ENCODE results near the gene MPO.

DNA sequence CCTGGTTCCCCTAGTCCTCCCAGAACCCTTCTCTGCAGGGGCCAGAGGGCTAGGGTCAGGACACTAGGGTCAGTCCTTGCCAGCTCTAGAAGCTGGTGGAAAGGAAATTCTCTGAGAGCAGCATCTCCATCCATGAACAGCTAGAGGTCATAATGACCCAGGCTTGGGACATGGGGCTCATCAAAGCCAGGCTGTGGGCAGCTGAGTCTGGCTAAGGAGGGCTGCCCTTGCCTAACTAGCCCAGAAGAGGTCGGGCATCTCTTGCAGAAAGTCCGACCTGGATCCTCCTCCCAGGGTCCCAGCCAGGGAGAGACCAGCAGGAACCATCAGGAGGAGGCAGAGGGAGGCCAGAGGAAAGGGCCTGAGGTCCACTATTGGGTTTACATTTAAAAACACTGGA is 4.3 kb downstream of the MPO start:
- TF ChIP-seq, protein P1, sequence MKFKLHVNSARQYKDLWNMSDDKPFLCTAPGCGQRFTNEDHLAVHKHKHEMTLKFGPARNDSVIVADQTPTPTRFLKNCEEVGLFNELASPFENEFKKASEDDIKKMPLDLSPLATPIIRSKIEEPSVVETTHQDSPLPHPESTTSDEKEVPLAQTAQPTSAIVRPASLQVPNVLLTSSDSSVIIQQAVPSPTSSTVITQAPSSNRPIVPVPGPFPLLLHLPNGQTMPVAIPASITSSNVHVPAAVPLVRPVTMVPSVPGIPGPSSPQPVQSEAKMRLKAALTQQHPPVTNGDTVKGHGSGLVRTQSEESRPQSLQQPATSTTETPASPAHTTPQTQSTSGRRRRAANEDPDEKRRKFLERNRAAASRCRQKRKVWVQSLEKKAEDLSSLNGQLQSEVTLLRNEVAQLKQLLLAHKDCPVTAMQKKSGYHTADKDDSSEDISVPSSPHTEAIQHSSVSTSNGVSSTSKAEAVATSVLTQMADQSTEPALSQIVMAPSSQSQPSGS (IDR thresholded peaks at IDR 0.05; ENCODE audit: low read length): no peak
- TF ChIP-seq, protein P2, sequence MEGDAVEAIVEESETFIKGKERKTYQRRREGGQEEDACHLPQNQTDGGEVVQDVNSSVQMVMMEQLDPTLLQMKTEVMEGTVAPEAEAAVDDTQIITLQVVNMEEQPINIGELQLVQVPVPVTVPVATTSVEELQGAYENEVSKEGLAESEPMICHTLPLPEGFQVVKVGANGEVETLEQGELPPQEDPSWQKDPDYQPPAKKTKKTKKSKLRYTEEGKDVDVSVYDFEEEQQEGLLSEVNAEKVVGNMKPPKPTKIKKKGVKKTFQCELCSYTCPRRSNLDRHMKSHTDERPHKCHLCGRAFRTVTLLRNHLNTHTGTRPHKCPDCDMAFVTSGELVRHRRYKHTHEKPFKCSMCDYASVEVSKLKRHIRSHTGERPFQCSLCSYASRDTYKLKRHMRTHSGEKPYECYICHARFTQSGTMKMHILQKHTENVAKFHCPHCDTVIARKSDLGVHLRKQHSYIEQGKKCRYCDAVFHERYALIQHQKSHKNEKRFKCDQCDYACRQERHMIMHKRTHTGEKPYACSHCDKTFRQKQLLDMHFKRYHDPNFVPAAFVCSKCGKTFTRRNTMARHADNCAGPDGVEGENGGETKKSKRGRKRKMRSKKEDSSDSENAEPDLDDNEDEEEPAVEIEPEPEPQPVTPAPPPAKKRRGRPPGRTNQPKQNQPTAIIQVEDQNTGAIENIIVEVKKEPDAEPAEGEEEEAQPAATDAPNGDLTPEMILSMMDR (IDR thresholded peaks at IDR 0.05 in 2 of 3, conservative IDR thresholded peaks at IDR 0.05 in 1 of 3; ENCODE audit: control insufficient read depth in 2 of 3, extremely low read depth in 1 of 3, insufficient read depth in 1 of 3, low read depth in 3 of 3, low read length in 3 of 3): no peak
- TF ChIP-seq CBFB (IDR thresholded peaks at IDR 0.05; ENCODE audit: low read depth) (no peak), JUNB (IDR thresholded peaks at IDR 0.05) (no peak), ASH2L (IDR thresholded peaks at IDR 0.05; ENCODE audit: borderline replicate concordance, low read depth) (no peak), POLR2AphosphoS5 (IDR thresholded peaks at IDR 0.05; ENCODE audit: low read length) (no peak), NRF1 (conservative IDR thresholded peaks at IDR 0.05; ENCODE audit: low read depth, low read length) (no peak)

Data from GM12878 (cell line).